GM19438 (cell line): ENCODE measurements around the gene OR52A5.
A peak's percentile ranks its signal among the peaks of the same experiment; 100 is the strongest.
"Not testable (repeated sequence)": the region's sequence is repeated elsewhere in the genome, so short reads cannot be mapped to it uniquely, and the experiment has no call there.

Source experiments
- ATAC-seq: cut with Tn5 transposase; IDR thresholded peaks from one replicate; pipeline ENCODE4 v1.9.1; 2021; ENCODE audit warnings: low read depth; ENCODE audit not compliant: unreplicated experiment

Gene OR52A5

DNA sequence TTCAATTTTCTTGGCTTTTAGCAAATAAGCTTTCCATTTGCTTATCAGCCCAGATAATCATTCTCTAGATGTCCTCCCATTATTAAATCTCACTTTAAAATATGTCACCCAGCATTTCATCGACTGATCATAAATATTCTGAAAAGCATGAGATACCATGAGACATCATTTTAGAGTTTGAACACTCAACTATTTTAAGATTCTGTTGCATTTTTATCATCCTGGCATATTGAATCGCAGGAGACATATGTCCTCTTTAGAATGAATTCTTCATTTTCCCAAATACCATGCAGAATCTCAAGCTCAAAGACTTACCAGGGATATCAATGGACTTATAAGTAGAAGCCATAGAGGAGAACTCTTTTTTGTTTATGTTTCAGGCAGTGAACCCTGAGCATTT lies at the start of gene OR52A5:
Gene OR52A5, minus strand, starts transcription at position 361 of the 400 bp plus-strand sequence. CDS start 5,714 bp downstream, outside the sequence.
- ATAC-seq, result no peak

DNA sequence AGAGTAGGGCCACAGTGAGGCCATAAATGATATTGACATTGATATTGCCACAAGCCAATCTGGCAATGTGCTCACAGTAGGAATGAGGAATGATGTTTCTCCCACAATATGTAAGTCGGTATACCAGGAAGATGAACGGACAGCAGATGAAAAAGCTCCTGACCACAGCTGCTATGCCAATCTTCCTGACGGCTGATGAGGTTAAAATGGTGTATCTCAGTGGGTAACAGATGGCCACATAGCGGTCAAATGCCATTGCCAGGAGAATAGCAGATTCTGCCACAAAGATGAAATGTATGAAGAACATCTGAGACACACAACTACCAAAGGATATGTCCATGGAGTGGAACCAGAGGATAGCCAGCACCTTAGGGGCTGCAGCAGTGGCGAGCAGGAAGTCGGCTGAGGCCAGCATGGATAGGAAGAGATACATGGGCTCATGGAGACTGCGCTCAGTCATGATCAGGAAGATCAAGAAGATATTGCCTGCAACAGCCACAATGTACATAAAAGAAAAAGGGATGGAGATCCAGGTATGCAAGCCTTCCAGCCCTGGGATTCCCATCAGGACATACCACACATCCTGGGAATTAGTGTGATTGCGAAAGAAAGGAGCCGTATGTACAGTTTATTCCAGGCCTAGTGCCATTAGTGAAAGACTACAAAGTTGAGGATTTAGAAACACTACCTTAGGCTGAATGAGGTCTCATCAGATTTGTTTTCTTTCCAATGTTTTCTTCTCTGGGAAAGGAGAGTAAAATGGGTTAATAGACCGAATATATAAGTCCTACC lies 40.1 kb upstream of the OR52A5 start:
- ATAC-seq, result no peak

DNA sequence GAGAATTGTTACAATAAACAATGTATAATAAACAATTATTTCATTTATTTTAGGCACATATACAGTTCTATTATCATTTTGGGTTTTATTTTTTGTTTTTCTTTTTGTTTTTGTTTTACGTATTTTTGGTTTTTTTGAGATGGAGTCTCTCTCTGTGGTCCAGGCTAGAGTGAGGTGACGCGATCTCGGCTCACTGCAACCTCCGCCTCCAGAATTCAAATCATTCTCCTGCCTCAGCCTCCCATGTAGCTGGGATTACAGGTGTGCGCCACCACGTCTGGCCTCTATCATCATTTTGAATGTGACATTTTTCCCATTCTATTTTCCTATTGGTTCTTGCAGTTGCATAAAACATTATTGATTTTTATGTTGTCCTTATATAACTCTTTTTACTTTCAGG lies 36.8 kb upstream of the OR52A5 start:
- ATAC-seq, result no peak

DNA sequence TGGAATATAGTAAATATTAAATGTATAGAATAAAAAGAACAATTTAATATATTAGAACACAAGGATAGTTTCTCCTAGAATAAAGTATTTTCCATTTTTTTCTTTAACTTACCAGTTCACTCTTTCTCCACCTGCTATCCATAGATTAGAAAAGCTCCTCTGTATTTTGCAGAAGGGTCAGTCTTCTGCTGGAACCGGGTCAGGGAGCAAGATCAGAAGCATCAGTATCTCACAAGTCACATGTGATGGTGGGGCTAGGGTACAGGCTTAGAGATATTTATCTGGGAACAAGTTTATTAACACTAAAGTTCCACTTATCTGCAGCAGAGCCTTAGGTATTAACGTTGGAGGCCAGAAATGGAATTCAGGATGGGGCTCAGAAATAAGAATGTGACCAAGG lies 33.7 kb upstream of the OR52A5 start:
- no peak for ATAC-seq

DNA sequence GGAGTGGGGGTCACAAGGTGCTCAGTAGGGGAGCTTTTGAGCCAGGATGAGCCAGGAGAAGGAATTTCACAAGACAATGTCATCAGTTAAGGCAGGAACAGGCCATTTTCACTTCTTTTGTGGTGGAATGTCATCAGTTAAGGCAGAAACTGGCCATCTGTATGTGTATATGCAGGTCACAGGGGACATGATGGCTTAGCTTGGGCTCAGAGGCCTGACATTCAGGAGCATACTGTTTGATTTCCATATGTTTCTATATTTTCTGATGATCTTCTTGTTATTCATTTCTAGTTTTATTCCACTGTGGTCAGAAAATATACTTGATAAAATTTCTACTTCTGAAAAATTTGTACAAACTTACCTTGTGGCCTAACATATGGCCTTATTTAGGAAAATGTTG lies 27.7 kb upstream of the OR52A5 start:
- not testable (repeated sequence) for ATAC-seq

DNA sequence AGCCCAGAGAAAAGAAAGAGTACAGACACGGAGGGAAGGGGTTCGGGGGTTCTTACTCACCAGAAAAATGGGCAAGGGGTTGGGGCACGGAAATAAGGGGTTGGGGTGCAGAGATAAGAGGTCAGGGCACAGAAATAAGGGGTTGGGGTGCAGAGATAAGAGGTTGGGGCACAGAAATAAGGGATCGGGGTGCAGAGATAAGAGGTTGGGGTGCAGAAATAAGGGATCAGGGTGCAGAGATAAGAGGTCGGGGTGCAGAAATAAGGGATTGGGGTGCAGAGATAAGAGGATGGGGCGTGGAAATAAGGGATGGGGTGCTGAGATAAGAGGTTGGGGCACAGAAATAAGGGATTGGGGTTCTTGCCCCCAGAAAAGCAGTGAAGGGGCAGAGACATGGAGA lies 26.7 kb upstream of the OR52A5 start:
- not testable (repeated sequence) for ATAC-seq

DNA sequence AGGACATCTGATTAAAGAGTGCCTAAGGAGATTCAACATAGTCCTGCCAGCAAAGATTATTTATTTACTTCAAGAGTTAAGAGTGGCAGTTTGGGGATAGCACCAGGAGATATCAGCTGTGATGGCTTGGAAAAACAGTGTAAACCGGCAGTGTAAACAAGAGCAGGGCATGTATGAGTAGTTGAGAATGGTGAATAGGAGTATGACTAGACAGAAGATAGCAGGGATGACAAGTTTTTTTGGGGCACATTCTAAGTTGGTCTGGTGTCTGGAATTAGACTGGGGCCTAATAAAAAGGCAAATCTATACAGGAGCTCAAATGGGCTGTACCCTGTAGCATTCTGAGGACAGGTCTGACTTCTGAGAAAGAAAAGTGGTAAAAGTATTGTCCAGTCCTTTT lies 22.9 kb upstream of the OR52A5 start:
- not testable (repeated sequence) for ATAC-seq

DNA sequence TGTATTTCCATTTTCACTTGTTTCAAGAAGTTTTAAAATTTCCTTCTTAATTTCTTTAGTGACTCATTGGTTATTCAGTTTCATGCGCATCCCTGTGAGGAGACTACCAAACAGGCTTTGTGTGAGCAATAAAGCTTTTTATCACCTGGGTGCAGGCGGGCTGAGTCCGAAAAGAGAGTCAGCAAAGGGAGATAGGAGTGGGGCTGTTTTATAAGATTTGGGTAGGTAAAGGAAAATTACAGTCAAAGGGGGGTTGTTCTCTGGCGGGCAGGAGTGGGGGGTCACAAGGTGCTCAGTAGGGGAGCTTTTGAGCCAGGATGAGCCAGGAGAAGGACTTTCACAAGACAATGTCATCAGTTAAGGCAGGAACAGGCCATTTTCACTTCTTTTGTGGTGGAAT lies 22.1 kb upstream of the OR52A5 start:
- ATAC-seq, result not testable (repeated sequence)

DNA sequence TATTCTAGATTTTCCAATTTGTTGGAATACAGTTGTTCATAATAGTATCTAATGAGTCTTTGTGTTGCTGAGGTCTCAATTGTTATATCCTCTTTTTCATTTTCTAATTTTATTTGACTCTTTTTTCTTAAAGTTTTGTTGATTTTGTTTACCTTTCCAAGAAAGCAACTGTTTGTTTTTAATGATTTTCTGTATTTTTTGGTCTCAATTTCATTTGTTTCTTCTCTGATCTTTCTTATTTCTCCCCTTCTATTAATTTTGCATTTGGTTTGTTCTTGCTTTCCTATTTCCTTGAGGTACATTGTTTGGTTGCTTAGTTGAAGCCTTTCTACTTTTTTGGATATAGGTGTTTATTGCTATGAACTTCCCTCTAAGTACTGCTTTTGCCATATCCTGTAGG lies 21.6 kb upstream of the OR52A5 start:
- no peak for ATAC-seq

DNA sequence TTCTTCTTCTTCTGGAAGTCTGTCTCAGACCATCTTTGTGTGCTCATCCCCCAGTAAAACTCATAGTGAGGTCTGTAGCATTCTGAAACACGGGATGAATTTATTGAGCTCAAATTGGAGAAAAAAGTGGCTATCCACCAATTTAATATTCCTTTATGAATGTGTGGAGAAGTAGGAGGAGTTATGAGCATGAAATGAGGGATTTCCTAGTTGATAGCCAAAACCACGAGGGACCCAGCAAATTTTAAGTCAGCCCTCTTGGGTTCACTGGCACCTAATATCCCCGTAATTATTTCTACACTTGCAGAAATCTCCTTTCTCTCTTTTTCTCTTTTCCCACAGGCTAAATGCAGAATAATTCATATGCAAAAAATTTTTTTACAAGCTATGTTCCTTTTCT lies 16.5 kb upstream of the OR52A5 start, which contains the start of gene OR52A1:
Gene OR52A1, minus strand, starts transcription at position 101 of the 400 bp plus-strand sequence. CDS start 2,388 bp downstream, outside the sequence.
- no peak for ATAC-seq

DNA sequence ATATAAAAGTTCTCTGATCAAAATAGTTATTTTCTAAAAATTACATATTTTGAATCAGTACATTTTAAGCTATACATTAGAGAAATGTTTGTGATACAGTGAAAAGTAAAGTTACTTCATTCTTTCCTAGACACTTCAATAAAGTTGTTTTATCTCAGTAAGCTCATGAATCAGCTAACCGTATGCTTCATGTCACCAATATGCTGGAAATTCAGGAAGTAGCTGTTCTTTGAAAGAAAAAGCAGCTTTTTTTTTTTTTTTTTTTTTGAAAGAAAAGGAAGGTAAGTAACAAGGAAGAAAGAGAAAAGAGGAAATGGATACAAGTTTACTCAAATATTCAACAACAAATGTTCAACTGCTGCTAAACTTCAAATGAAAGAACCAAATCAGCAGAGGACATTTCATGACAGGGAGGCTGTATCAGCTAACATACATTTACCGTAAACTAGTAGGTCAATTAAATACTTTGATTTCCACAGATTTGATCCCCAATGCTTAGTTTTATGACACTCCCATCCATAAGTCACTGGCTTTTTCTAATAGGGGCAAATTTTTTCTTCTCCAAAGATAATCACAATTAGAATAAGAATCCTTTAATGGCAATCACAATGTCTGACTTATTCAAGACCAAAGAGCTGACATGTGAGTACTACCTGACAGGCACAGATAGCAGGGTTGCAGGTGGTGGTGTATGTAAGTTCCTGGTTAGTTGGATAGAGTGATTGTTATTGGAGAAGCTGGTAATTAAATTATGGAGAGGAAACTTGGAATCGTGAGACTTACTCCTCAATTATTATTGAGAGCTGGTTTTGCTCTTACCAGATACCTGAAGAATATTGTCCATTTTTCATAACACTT lies 15.6 kb upstream of the OR52A5 start:
- no peak for ATAC-seq

DNA sequence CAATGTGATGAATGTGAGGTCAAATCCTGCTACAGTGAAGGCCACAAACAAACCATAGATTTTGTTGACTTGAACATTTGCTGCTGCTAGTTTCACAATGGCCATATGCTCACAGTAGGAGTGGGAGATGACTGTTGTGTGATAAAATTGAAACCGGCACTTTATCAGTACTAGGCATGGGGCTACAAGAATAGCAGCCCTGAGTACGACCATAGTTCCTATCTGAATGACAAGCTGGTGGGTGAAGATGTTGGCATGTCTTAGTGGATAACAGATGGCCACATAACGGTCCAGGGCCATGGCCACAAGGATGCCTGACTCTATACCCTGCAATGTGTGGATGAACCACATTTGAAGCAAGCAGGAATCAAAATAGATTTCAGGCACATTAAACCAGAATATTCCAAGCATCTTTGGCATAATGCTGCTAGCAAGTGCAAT lies 13.6 kb upstream of the OR52A5 start:
- no peak for ATAC-seq

DNA sequence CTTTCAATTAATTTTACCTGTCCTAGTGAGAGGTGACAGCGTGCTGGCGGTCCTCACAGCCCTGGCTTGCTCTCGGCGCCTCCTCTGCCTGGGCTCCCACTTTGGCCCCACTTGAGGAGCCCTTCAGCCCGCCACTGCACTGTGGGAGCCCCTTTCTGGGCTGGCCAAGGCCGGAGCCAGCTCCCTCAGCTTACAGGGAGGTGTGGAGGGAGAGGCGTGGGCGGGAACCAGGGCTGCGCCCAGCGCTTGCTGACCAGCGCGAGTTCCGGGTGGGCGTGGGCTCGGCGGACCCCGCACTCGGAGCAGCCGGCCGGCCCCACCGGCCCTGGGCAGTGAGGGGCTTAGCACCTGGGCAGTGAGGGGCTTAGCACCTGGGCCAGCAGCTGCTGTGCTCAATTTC lies 6.0 kb upstream of the OR52A5 start:
- ATAC-seq, result not testable (repeated sequence)

DNA sequence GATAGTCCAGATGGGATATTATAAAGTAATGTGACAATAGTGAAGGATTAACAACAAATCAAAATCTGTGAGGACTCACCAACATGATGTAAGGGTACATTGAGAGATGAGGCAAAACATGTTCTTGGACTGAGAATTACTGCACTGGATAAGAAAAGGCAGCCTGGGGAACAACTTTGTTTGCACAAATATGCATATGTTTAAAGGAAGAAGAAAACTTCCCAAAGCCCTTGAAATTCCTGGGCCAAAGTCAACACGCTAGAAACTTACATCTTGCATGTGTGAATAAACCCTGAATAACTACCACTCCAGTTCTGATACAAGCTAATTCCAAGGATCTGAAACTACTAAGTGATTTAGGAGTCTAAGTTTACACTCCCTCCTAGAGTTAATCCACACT lies 1.1 kb downstream of the OR52A5 start:
- no peak for ATAC-seq

DNA sequence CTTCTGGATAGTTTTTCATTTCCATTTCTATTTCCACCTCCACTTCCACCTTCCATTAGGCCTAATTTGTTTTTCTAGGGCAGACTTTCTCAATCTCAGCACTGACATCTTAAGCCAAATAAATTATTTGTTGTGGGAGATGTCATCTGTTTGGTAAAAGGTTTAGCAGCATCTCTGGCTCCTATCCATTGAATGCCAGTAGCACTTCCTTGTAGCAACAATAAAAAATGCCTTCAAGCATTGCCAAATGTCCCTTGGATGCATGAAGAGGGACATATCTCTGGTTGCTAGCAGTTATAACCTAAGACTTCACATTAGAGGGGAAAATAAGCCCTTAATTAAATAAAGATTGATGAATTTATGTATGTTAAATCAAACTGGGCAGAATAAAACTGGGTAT lies 1.9 kb downstream of the OR52A5 start:
- no peak for ATAC-seq

DNA sequence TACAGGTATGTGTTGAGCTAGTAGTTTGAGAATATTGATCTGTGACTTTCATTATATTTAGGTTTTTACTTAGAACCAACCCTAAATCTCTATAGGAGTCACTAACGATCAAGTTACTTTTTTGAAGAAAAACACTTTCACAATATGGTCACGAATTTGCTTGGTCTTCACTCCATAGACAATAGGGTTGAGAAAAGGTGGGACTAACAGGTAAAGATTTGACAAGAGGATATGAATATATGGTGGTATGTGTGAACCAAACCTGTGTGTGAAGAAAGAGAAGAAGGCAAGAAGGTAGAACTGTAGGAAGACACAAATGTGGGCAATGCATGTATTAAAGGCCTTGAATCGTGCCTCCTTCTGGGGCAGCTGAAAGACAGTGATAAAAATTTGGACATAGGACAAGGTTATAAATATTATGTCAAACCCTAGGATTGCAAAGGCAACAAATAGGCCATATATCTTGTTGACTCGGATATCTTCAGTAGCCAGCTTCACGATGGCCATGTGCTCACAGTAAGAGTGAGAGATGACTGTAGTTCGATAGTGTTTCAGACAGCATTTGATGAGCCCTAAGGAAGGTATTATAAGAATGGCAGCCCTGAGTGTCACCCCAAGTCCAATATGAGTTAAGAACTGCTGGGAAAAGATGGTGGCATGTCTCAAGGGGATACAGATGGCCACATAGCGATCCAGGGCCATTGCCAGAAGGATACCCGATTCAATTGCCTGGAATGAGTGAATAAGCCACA lies 6.4 kb downstream of the OR52A5 start:
- ATAC-seq, result no peak

DNA sequence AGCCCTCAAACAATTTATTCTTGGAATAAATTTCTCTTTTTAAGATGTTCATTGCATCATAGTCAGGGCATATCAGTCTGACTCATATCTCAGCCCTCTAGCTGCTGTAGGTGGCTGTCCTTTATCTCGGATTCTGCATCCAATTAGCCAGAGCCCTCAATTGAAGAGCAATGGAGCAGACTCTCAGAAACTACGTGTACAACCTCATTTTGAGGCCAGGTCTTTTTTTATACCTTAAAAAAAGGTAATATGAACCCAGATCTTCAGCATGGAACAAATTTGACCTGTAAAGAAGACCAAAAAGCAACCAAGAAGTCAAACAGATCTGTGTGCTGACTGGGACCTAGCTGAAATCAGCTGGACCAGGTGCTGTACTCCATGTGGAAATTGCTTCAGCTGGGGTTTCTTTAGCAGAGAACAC lies 8.7 kb downstream of the OR52A5 start:
- no peak for ATAC-seq

DNA sequence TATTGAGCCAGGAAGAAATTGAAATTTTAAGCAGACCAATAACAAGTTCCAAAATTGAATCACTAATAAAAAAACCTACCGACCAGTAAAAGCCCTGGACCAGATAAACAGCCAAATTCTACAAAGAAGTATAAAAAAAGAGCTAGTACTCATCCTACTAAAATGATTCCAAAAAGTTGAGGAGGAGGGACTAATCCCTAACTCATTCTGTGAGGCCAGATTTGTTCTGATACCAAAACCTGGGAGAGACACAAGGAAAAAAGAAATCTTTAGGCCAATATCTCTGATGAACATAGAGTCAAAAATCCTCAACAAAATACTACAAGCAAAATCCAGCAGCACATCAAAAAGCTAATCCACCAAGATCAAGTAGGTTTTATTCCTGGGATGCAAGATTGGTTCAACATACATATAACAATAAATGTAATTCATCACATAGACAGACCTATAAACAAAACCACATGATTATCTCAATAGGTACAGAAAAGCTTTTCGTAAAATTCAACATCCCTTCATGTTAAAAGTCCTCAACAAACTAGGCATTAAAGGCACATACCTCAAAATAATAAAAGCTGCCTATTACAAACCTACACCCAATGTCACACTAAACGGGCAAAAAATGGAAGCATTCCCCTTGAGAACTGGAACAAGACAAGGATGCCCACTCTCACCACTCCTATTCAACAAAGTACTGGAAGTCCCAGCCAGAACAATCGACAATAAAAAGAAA lies 13.1 kb downstream of the OR52A5 start:
- no peak for ATAC-seq

DNA sequence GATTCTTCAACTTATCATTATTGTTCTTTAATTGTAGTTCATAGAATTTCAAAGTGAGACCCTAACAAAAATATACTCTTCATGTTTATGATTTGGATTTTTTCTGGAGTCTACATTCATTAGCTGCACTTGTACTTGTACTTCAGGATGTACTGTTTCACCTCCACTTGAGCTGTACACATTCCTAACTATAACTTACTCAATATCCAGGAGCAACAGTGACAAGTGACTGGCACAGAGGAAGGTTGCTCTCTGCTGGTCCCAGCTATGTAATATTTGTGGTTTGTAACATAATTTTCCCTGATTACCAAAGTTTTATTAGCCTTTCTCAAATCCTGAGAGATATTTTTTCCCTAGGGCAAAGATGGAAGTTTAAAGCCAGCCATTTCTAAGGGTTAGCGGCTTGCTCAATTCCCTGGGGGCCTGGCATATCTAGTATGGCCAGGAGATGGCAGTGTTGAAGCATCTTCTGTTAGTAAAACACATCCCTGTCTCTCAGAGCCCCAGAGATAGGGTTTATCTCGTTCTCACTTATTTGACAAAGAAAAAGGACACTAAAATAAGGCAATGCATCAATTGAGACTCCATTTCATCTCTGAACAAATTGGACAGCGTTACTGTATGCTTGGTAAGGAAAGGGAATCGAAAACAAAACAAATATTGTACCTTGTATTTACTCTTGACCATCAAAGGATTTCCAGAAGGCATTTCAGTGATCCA lies 14.2 kb downstream of the OR52A5 start:
- ATAC-seq, result peak; percentile 93
